ENCODE results near the gene BEND2.

Gene BEND2

DNA sequence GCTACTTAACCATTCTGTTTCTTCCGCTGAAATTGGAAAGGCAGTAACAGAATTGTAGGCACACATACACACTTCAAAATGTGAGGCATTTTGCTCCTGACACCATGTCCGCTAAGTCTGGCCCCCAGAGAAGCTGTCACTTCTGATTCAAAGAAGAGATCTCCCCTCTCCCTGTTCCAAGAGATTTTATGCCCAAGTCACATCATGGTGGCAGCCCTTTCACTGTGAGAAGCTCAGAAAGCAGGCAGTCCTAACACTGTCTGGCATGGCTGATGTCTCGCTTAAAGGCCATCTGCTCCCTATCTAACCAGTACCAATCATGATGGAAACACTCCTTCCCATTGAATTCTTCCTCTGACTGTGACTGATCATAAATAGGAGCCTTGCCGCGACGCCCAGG is 83.9 kb downstream of the BEND2 start:
- DNase-seq (ENCODE audit: low read depth), result no peak

DNA sequence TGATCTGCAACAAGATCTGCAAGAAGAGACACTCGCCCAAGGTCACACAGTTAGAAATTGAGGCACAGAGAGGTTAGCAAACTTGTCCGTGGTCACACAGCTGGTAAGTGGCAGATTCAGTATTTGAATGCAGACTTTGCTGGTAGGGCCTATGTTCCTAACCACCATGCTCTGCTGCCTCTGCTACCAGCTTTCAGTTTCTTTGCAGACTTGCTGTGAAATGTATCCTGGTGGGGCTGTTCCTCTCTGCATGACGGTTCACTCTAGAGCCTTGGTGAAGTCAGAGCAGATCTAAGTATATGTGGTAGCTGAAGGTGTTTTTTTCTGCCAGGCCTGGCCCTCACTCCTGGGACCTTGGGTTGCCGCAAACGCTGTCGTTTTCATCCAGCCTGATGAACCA is 87.1 kb downstream of the BEND2 start:
- no peak for DNase-seq (ENCODE audit: low read depth)

DNA sequence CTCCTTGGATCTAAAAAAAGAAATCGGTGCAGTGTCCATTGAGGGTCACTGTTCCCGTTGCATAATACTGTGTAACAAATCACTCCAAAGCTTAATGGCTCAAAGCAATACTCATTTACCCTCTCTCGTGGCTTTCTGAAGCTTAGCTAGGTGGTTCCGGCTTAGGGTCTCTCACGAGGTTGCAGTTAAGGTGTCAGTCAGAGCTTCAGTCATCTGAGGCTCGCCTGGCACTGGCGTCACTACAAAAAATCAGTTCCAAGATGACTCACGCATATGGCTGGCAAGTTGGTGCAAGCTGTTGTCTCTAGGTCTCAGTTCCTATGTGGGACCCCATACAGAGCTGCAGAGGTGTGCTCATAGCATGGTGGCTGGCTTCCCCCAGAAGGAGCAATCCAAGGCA is 91.0 kb downstream of the BEND2 start:
- DNase-seq (ENCODE audit: low read depth), result no peak

DNA sequence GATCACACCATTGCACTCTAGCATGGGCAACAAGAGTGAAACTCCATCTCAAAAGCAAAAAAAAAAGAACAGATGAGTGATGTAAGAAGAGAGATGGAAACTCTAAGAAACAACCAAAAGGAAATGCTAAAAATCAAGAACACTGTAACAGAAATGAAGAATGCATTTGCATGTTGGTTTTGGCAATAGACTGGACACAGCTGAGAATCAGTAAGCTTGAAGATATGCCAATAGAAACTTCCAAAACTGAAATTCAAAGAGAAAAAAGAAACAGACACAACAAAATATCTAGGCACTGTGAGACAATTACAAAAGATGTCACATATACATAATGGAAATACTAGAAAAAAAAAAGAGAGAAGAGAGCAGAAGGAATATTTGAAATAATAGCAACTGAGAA is 93.7 kb downstream of the BEND2 start:
- no peak for DNase-seq (ENCODE audit: low read depth)

DNA sequence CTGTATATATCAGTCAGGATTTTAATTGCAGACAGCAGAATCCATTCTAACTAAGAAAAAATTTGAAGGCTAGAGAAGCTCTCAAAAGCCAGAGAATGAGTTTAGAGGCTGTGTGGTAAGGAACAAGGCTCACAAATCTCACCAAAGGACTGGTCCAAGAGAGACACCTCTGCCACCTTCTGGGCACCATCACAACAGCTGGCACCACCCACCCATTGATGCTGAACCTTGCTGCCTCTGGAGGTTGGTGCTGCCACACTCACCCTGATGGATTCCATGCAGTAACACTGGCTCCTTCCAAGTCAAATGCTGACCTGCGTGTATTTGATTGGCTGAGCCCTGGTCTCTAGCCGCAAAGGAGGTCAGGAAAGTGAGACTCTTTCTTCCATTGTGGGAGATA is 100.8 kb downstream of the BEND2 start:
- no peak for DNase-seq (ENCODE audit: low read depth)

Measured in stimulated activated CD8-positive, alpha-beta memory T cell treated with anti-CD3 and anti-CD28 coated beads, Interleukin-12 subunit alpha, Interleukin-12 subunit beta, amount 100 ng/mL, for 1 hour (primary cell).